K562 (cell line): Measurements from ENCODE around the gene SARS1. TPM values are rescaled to one million over a fixed set of nuclear protein-coding genes. Genes with fewer than 3 reads are reported as not detected.

Source experiments
- ATAC-seq: fragments of 200-7000 bp; cut with Tn5 transposase; 3 replicates; pipeline ENCODE4 v1.9.1; 2020; ENCODE audit warnings: moderate library complexity
- BruUV-seq: library from RNA; stranded (reverse); fragments of 400-500 nt; replicated peaks from 2 replicates; lab custom pipeline; 2021; lab: Mats Ljungman, UMichigan
- CTCF ChIA-PET: fragments of 300-600 bp; formaldehyde crosslinking; extraction: SDS; loops from one replicate; lab custom pipeline; 2021; ENCODE audit warnings: low intra/inter-chr PET ratio; lab: Yijun Ruan, JAX
- POLR2A ChIA-PET: fragments of 300-600, 350-650 bp; sonication (Branson Sonifier 250); formaldehyde crosslinking; extraction: SDS; loops from one replicate; lab custom pipeline; 2021; ENCODE audit warnings: antibody characterized with exemption, inconsistent platforms; lab: Yijun Ruan, JAX
- DNase-seq, 4 experiments: peaks; one replicate each; pipeline versions ENCODE4 v3.0.0 to v3.0.0-alpha.2; 2011 to 2018; ENCODE audit warnings: low spot score in 3 of 4, mixed read lengths in 3 of 4; ENCODE audit errors: extremely low read depth in 1 of 4
- FAIRE-seq: peaks from 2 replicates; lab custom pipeline; 2011; peaks lifted over from hg19 to GRCh38; lab: Jason Lieb, UNC
- H2AFZ ChIP-seq: 2 replicates; pipeline ENCODE4 v1.6.0; 2011; ENCODE audit warnings: low read depth, low read length, control low read depth, inconsistent platforms
- H3K27ac ChIP-seq: fragments of 200-600 bp; 3 replicates; pipeline ENCODE4 v1.8.0; 2011; ENCODE audit warnings: low read depth, mild to moderate bottlenecking, control low read depth, inconsistent platforms, low read length, moderate library complexity, mixed read lengths; ENCODE audit errors: extremely low read depth
- H3K27me3 ChIP-seq, 2 experiments: fragments of 300-600 bp in 1 of 2; 2 replicates in 1 of 2; 3 replicates in 1 of 2; pipeline versions ENCODE4 v1.6.0 to v1.8.0; 2011; ENCODE audit warnings: inconsistent platforms in 2 of 2, low read length in 2 of 2, mild to moderate bottlenecking in 1 of 2, mixed read lengths in 1 of 2, moderate library complexity in 1 of 2; ENCODE audit not compliant: control insufficient read depth in 2 of 2, insufficient read depth in 2 of 2
- H3K36me3 ChIP-seq: fragments of 300-600 bp; 3 replicates; pipeline ENCODE4 v1.8.0; 2011; ENCODE audit warnings: mild to moderate bottlenecking, low read length, inconsistent platforms; ENCODE audit not compliant: control insufficient read depth, insufficient read depth
- H3K4me1 ChIP-seq, 2 experiments: fragments of 200-600 bp in 1 of 2; replicated peaks in 1 of 2; 2 replicates in 1 of 2; 3 replicates in 1 of 2; pipeline versions ENCODE4 v1.5.1 to v1.8.0; 2011; ENCODE audit warnings: inconsistent platforms in 2 of 2, low read length in 2 of 2, mild to moderate bottlenecking in 1 of 2, mixed read lengths in 1 of 2, moderate library complexity in 1 of 2; ENCODE audit not compliant: control insufficient read depth in 2 of 2, insufficient read depth in 2 of 2
- H3K4me2 ChIP-seq: 2 replicates; pipeline ENCODE4 v1.6.1; 2011; ENCODE audit warnings: low read length, control low read depth, inconsistent platforms, mixed read lengths; ENCODE audit not compliant: insufficient read depth
- H3K4me3 ChIP-seq: fragments of 200-600 bp; sonication (generic), shearing (Covaris generic); 2 replicates; pipeline ENCODE4 v1.5.1; 2016; ENCODE audit warnings: control low read depth, inconsistent platforms
- H3K79me2 ChIP-seq: fragments of 200-600 bp; 3 replicates; pipeline ENCODE4 v1.8.0; 2011; ENCODE audit warnings: low read length, inconsistent platforms; ENCODE audit not compliant: control insufficient read depth, insufficient read depth
- H3K9ac ChIP-seq, 2 experiments: 2 replicates each; pipeline versions ENCODE4 v1.6.0 to v1.6.1; 2011; ENCODE audit warnings: low read depth in 2 of 2, low read length in 2 of 2, control low read depth in 1 of 2, inconsistent platforms in 1 of 2, mild to moderate bottlenecking in 1 of 2, mixed read lengths in 1 of 2; ENCODE audit not compliant: insufficient read depth in 1 of 2
- H3K9me1 ChIP-seq: one replicate; pipeline ENCODE4 v1.6.0; 2011; ENCODE audit warnings: inconsistent platforms, mild to moderate bottlenecking, low read length, moderate library complexity; ENCODE audit not compliant: control insufficient read depth, insufficient read depth
- H3K9me3 ChIP-seq: replicated peaks from 2 replicates; pipeline ENCODE4 v1.5.1; 2011; ENCODE audit warnings: low read depth, low read length, inconsistent platforms; ENCODE audit not compliant: control insufficient read depth, insufficient read depth
- H4K20me1 ChIP-seq: replicated peaks from 2 replicates; pipeline ENCODE4 v1.6.1; 2011; ENCODE audit warnings: low read length, inconsistent platforms, mixed read lengths; ENCODE audit not compliant: control insufficient read depth, insufficient read depth
- BRCA1 ChIP-seq, 2 experiments: fragments of 450-650 bp in 1 of 2; sonication (generic) in 1 of 2; formaldehyde crosslinking in 1 of 2; IDR thresholded peaks; 2 replicates each; pipeline versions ENCODE4 v1.5.0 to v1.6.1; 2017 to 2020; ENCODE audit warnings: mild to moderate bottlenecking in 1 of 2, missing genetic modification reagents in 1 of 2
- FIP1L1 ChIP-seq: fragments of 200-400 bp; formaldehyde crosslinking; IDR thresholded peaks from 2 replicates; pipeline ENCODE4 v1.6.1; 2018; ENCODE audit warnings: mild to moderate bottlenecking, low read depth, low read length; ENCODE audit not compliant: poor library complexity, severe bottlenecking
- GATAD2B ChIP-seq: fragments of 450-650 bp; IDR thresholded peaks from 2 replicates; pipeline ENCODE4 v1.6.1; 2017; ENCODE audit warnings: mild to moderate bottlenecking, borderline replicate concordance
- POLR2G ChIP-seq: fragments of 200-400 bp; formaldehyde crosslinking; IDR thresholded peaks from 2 replicates; pipeline ENCODE4 v1.6.1; 2017; ENCODE audit warnings: low read depth, mild to moderate bottlenecking, antibody characterized with exemption, low read length, moderate library complexity
- RREB1 ChIP-seq: fragments of 250-450 bp; sonication (Bioruptor Pico); IDR thresholded peaks from 2 replicates; pipeline ENCODE4 v1.4.0; 2020
- SREBF2 ChIP-seq: sonication (generic); formaldehyde crosslinking; IDR thresholded peaks from 2 replicates; pipeline ENCODE4 v1.4.0; 2020; ENCODE audit warnings: mild to moderate bottlenecking, missing genetic modification reagents
- WGBS: fragments of 100-300 bp; shearing (Covaris generic); methylation state at CpG from one replicate; pipeline ENCODE4 v1.1.6; 2016; ENCODE audit warnings: low coverage, mixed read lengths; ENCODE audit not compliant: insufficient coverage; ENCODE audit errors: missing lambda C conversion rate; 5-methylcytosine and 5-hydroxymethylcytosine counted together
- in situ Hi-C: fragments of 300-500 bp; cut with MboI; formaldehyde crosslinking; loops from 4 replicates; pipeline ENCODE4 v1.15.0; 2018; ENCODE audit warnings: inconsistent platforms, mixed read lengths
- intact Hi-C: fragments of 100-400 bp; cut with micrococcal nuclease; formaldehyde crosslinking; loops from 2 replicates; pipeline ENCODE4 v1.14.2; 2022
- polyA plus RNA-seq, 8 experiments: library from polyadenylated mRNA; depleted of rRNA in 4 of 8; stranded (reverse) in 5 of 8; unstranded in 3 of 8; fragments of >200 nt; fragmentation: Nextera tagmentation in 2 of 8; fragmentation: Illumina TruSeq in 1 of 8; extraction: Ambion mirVana in 2 of 8; extraction: Trizol in 1 of 8; gene quantifications; 2 replicates each; pipeline versions ENCODE4 v1.2.1 to v1.2.3, GENCODE V29; 2011 to 2014; ENCODE audit warnings: inconsistent platforms in 1 of 8, missing spikeins in 1 of 8
- total RNA-seq, 7 experiments: library from RNA; depleted of rRNA in 6 of 7; stranded (reverse); fragments of >200 nt in 6 of 7; fragmentation: Illumina TruSeq in 2 of 7; extraction: Trizol in 2 of 7; gene quantifications; 2 replicates each; pipeline versions ENCODE4 v1.2.1 to v1.2.3, GENCODE V29; 2011 to 2021; ENCODE audit warnings: low replicate concordance in 1 of 7
- TF ChIP-seq, protein P1 (sequence below): fragments of 250-450 bp; sonication (Bioruptor Pico); IDR thresholded peaks from 2 replicates; pipeline ENCODE4 v1.5.0; 2020; ENCODE audit warnings: mild to moderate bottlenecking, borderline replicate concordance

Gene SARS1
- total and polyA plus RNA-seq, 9 of the 15 experiments (the other 6 are each of a cell fraction or from before 2014, with no cell fraction given), result 221 to 623 (median 254) TPM

DNA sequence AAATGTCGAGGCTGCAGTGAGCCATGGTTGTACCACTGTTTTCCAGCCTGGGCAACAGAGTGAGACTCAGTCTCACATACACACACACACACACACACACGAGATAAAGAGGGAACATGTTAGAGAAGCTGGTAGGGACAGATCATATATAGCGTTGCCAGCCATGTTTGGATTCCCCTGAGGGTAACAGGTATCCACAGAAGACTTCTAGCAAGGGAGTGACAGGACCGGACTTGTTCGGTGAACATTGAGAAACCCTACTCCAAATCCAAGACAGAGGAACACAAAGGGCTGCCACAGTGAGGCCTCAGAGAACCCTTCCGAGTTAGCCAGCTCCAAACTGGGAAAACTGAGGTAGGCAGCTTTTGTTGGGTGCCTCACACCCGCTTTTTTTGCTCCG is 3.7 kb upstream of the SARS1 start:
- Histone ChIP-seq H3K4me2 (no peak overlapping the region), H3K79me2 (peaks cover 16% of the 10 kb centered on the region), H3K9me3 (no peaks in the 10 kb centered on the region), H3K36me3 (peaks cover 3% of the 10 kb centered on the region; the same call in 2 of the 3 replicates), H3K4me1 (peaks cover 12 to 15% of the 10 kb centered on the region in 2 experiments), H3K9me1 (no peaks in the 10 kb centered on the region), H3K4me3 (no peak overlapping the region), H4K20me1 (0 out of 2 replicates have a peak, but pooled peaks cover 6% of the 10 kb centered on the region), H3K9ac (no peak overlapping the region; a peak in 1 of 4 replicates), H3K27me3 (no peaks in the 10 kb centered on the region)
- WGBS, result 57% methylated on average over 8 of the region's 8 CpGs
- in situ Hi-C loops (no loop called here), intact Hi-C loops (no loop called here)
- ATAC-seq, result no peak
- DNase-seq, result no peak
- CTCF ChIA-PET, result no interaction called here
- TF ChIP-seq, protein P1, sequence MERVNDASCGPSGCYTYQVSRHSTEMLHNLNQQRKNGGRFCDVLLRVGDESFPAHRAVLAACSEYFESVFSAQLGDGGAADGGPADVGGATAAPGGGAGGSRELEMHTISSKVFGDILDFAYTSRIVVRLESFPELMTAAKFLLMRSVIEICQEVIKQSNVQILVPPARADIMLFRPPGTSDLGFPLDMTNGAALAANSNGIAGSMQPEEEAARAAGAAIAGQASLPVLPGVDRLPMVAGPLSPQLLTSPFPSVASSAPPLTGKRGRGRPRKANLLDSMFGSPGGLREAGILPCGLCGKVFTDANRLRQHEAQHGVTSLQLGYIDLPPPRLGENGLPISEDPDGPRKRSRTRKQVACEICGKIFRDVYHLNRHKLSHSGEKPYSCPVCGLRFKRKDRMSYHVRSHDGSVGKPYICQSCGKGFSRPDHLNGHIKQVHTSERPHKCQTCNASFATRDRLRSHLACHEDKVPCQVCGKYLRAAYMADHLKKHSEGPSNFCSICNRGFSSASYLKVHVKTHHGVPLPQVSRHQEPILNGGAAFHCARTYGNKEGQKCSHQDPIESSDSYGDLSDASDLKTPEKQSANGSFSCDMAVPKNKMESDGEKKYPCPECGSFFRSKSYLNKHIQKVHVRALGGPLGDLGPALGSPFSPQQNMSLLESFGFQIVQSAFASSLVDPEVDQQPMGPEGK (CRISPR knock-in tag), result no peak
- no peak for TF ChIP-seq POLR2G
- TF ChIP-seq BRCA1 (IDR thresholded peaks at IDR 0.05), result no peak
- TF ChIP-seq BRCA1 (CRISPR knock-in tag; IDR thresholded peaks at IDR 0.05), result no peak
- TF ChIP-seq FIP1L1, result no peak
- no peak for TF ChIP-seq GATAD2B
- TF ChIP-seq RREB1, result no peak
- no peak for TF ChIP-seq SREBF2
- TF ChIP-seq, all 486 proteins: peak for 0
- FAIRE-seq, result no peak
- Histone ChIP-seq H3K27ac (no peak overlapping the region), H2AFZ (peak overlapping the region; percentile 82)
- POLR2A ChIA-PET, result interaction anchor here (0.6 to 2.4 kb wide), 2 partner anchors 11 to 171 kb away, joined by 3 to 10 read pairs; no protein-coding TSS in a partner anchor
- BruUV-seq, result no TSS peak
